SIG-M5 treated with dmso at 0.1 percent for 504 hours (cell line): ENCODE results near the gene DNAH9.

Experiments used
- DNase-seq: peaks from one replicate; lab custom pipeline; 2025; ENCODE audit not compliant: unreplicated experiment; lab: John Stamatoyannopoulos, UW

Gene DNAH9

GRCh38 chr17:11644265-11645212, 46.3 kb downstream of the DNAH9 start:
- peak; percentile 77 for DNase-seq

- DNase-seq, result no peak
Observed at GRCh38 chr17:11645426-11645825, 47.2 kb downstream of the DNAH9 start.

- DNase-seq, result no peak
Observed at GRCh38 chr17:11651089-11651488, 52.8 kb downstream of the DNAH9 start.

GRCh38 chr17:11668618-11669017, 70.3 kb downstream of the DNAH9 start:
- no peak for DNase-seq

- no peak for DNase-seq
Observed at GRCh38 chr17:11671126-11671525, 72.9 kb downstream of the DNAH9 start.

- no peak for DNase-seq
Observed at GRCh38 chr17:11682646-11683045, 84.4 kb downstream of the DNAH9 start.

GRCh38 chr17:11690681-11691080, 92.4 kb downstream of the DNAH9 start:
- no peak for DNase-seq

- no peak for DNase-seq
Observed at GRCh38 chr17:11692688-11693087, 94.4 kb downstream of the DNAH9 start.

GRCh38 chr17:11693284-11693683, 95.0 kb downstream of the DNAH9 start:
- DNase-seq, result no peak

GRCh38 chr17:11700668-11701067, 102.4 kb downstream of the DNAH9 start:
- no peak for DNase-seq

- no peak for DNase-seq
Observed at GRCh38 chr17:11701911-11702310, 103.6 kb downstream of the DNAH9 start.

- no peak for DNase-seq
Observed at GRCh38 chr17:11704041-11704440, 105.8 kb downstream of the DNAH9 start.

GRCh38 chr17:11705111-11705510, 106.8 kb downstream of the DNAH9 start:
- no peak for DNase-seq

GRCh38 chr17:11707586-11707985, 109.3 kb downstream of the DNAH9 start:
- no peak for DNase-seq

- no peak for DNase-seq
Observed at GRCh38 chr17:11712456-11712855, 114.2 kb downstream of the DNAH9 start.

GRCh38 chr17:11719203-11719602, 120.9 kb downstream of the DNAH9 start:
- no peak for DNase-seq

GRCh38 chr17:11719856-11720255, 121.6 kb downstream of the DNAH9 start:
- DNase-seq, result no peak

- DNase-seq, result no peak
Observed at GRCh38 chr17:11720816-11721215, 122.5 kb downstream of the DNAH9 start.

- DNase-seq, result no peak
Observed at GRCh38 chr17:11730747-11731146, 132.5 kb downstream of the DNAH9 start.

- DNase-seq, result no peak
Observed at GRCh38 chr17:11736613-11737312, 138.5 kb downstream of the DNAH9 start.

- DNase-seq, result no peak
Observed at GRCh38 chr17:11737313-11737679, 139.0 kb downstream of the DNAH9 start.

GRCh38 chr17:11738151-11738550, 139.9 kb downstream of the DNAH9 start:
- DNase-seq, result no peak
